HepG2 (cell line): ENCODE results near the gene POLDIP3. TPM values are rescaled to one million over a fixed set of nuclear protein-coding genes. Genes with fewer than 3 reads are reported as not detected.
A peak's percentile ranks its signal among the peaks of the same experiment; 100 is the strongest.

Source experiments
- CHD4 ChIP-seq: fragments of 200-600 bp; sonication (generic); IDR thresholded peaks from 2 replicates; pipeline ENCODE4 v1.7.0; 2017; ENCODE audit warnings: mild to moderate bottlenecking, low read length, borderline replicate concordance
- FOXA1 ChIP-seq, 2 experiments: fragments of 450-650 bp in 1 of 2; sonication (generic) in 1 of 2; formaldehyde crosslinking in 1 of 2; IDR thresholded peaks; 2 replicates each; pipeline versions ENCODE4 v1.4.0 to v1.6.1; 2016 to 2020; ENCODE audit warnings: missing genetic modification reagents in 1 of 2
- GATAD1 ChIP-seq: IDR thresholded peaks from 2 replicates; pipeline ENCODE4 v1.6.1; 2016; ENCODE audit warnings: missing genetic modification reagents, missing compliant biosample characterization
- GTF2F1 ChIP-seq: fragments of 150-350 bp; IDR thresholded peaks from 2 replicates; pipeline ENCODE4 v1.6.1; 2014; ENCODE audit warnings: low read length
- HOXA9 ChIP-seq: sonication (generic); formaldehyde crosslinking; IDR thresholded peaks from 2 replicates; pipeline ENCODE4 v1.8.1; 2022; ENCODE audit warnings: missing genetic modification reagents, mild to moderate bottlenecking, moderate library complexity, borderline replicate concordance
- IRF2 ChIP-seq: IDR thresholded peaks from 2 replicates; pipeline ENCODE4 v1.6.1; 2018; ENCODE audit warnings: missing genetic modification reagents, missing compliant biosample characterization
- MED13 ChIP-seq: sonication (generic); formaldehyde crosslinking; IDR thresholded peaks from 2 replicates; pipeline ENCODE4 v1.5.0; 2020; ENCODE audit warnings: missing genetic modification reagents
- NBN ChIP-seq: fragments of 450-650 bp; conservative IDR thresholded peaks from 2 replicates; pipeline ENCODE4 v1.6.1; 2017
- PHF5A ChIP-seq: IDR thresholded peaks from one replicate; pipeline ENCODE4 v1.6.1; 2018; ENCODE audit warnings: low read depth, missing genetic modification reagents; ENCODE audit not compliant: unreplicated experiment
- RFXANK ChIP-seq: IDR thresholded peaks from 2 replicates; pipeline ENCODE4 v1.6.1; 2016
- ZBTB33 ChIP-seq: sonication (generic); formaldehyde crosslinking; IDR thresholded peaks from 2 replicates; pipeline ENCODE4 v1.4.0; 2020; ENCODE audit warnings: missing genetic modification reagents
- ZNF160 ChIP-seq: sonication (generic); formaldehyde crosslinking; IDR thresholded peaks from 2 replicates; pipeline ENCODE4 v1.8.0; 2022; ENCODE audit warnings: mild to moderate bottlenecking, inconsistent platforms, missing genetic modification reagents
- ZNF296 ChIP-seq: sonication (generic); formaldehyde crosslinking; conservative IDR thresholded peaks from 2 replicates; pipeline ENCODE4 v1.5.0; 2020; ENCODE audit warnings: mild to moderate bottlenecking, missing genetic modification reagents
- ZNF3 ChIP-seq: IDR thresholded peaks from 2 replicates; pipeline ENCODE4 v1.7.0; 2017; ENCODE audit warnings: inconsistent platforms
- ZNF431 ChIP-seq: sonication (generic); formaldehyde crosslinking; IDR thresholded peaks from 2 replicates; pipeline ENCODE4 v1.9.0; 2022; ENCODE audit warnings: missing genetic modification reagents, low read depth, mild to moderate bottlenecking, borderline replicate concordance
- ZNF496 ChIP-seq: sonication (generic); formaldehyde crosslinking; IDR thresholded peaks from 2 replicates; pipeline ENCODE4 v1.8.1; 2023; ENCODE audit warnings: mild to moderate bottlenecking, moderate library complexity, missing genetic modification reagents; ENCODE audit not compliant: insufficient replicate concordance
- ZNF530 ChIP-seq: sonication (generic); formaldehyde crosslinking; IDR thresholded peaks from 2 replicates; pipeline ENCODE4 v1.5.0; 2020; ENCODE audit warnings: low read depth, mild to moderate bottlenecking, missing genetic modification reagents
- ZNF652 ChIP-seq: IDR thresholded peaks from 2 replicates; pipeline ENCODE4 v1.6.1; 2016; ENCODE audit warnings: low read depth, borderline replicate concordance
- ZNF709 ChIP-seq: sonication (generic); formaldehyde crosslinking; IDR thresholded peaks from 2 replicates; pipeline ENCODE4 v1.5.0; 2020; ENCODE audit warnings: mild to moderate bottlenecking, missing genetic modification reagents
- polyA plus RNA-seq, 8 experiments: library from polyadenylated mRNA; depleted of rRNA in 3 of 8; stranded (reverse) in 7 of 8; unstranded in 1 of 8; fragments of >200 nt; fragmentation: Illumina TruSeq in 4 of 8; extraction: Trizol in 4 of 8; gene quantifications; 2 replicates each; pipeline versions ENCODE4 v1.2.1 to v1.2.3, GENCODE V29; 2011 to 2016; ENCODE audit warnings: low read depth in 4 of 8, missing spikeins in 1 of 8, mixed read lengths in 1 of 8; ENCODE audit not compliant: insufficient read depth in 1 of 8
- total RNA-seq, 5 experiments: library from RNA; depleted of rRNA; stranded (reverse); fragments of >200 nt; fragmentation: Illumina TruSeq; extraction: Trizol; gene quantifications; 2 replicates each; pipeline ENCODE4 v1.2.3, GENCODE V29; 2016; ENCODE audit warnings: low read depth in 1 of 5
- TF ChIP-seq, protein P1 (sequence below): sonication (generic); formaldehyde crosslinking; conservative IDR thresholded peaks from 2 replicates; pipeline ENCODE4 v1.4.0; 2020; ENCODE audit warnings: missing genetic modification reagents
- TF ChIP-seq, protein P2 (sequence below), 2 experiments: sonication (generic) in 1 of 2; formaldehyde crosslinking in 1 of 2; IDR thresholded peaks; 2 replicates each; pipeline versions ENCODE4 v1.6.1 to v1.9.0; 2014 to 2022; ENCODE audit warnings: antibody characterized with exemption in 1 of 2, borderline replicate concordance in 1 of 2, inconsistent platforms in 1 of 2, low read depth in 1 of 2, missing genetic modification reagents in 1 of 2

Gene POLDIP3
- total and polyA plus RNA-seq, 2 of the 13 experiments (the other 11 are each of a cell fraction or from before 2014, with no cell fraction given) = 45.8 to 47.4 TPM

GRCh38 chr22:42615092-42615859 is 593 bp upstream of the POLDIP3 start (continued):
- TF ChIP-seq ZBTB33 = peak; percentile 74
- TF ChIP-seq CHD4 = no peak
- TF ChIP-seq ZNF530 (CRISPR knock-in tag) = no peak
- no peak for TF ChIP-seq FOXA1 (IDR thresholded peaks at IDR 0.05)
- TF ChIP-seq FOXA1 (CRISPR knock-in tag; IDR thresholded peaks at IDR 0.05) = peak; percentile 67
- no peak; the same call in none of the 2 replicates for TF ChIP-seq ZNF296 (CRISPR knock-in tag)
- TF ChIP-seq ZNF709 (CRISPR knock-in tag) = 0 out of 2 replicates have a peak, but pooled peaks have one; percentile 14
- TF ChIP-seq ZNF160 = peak; percentile 95
- peak; percentile 79; the same call in 1 of the 2 replicates for TF ChIP-seq ZNF431 (CRISPR knock-in tag)
- peak; percentile 65 for TF ChIP-seq GATAD1
- peak; percentile 72 for TF ChIP-seq ZNF652 (CRISPR knock-in tag)
- no peak for TF ChIP-seq ZNF496 (CRISPR knock-in tag)
- TF ChIP-seq RFXANK = 0 out of 2 replicates have a peak, but pooled peaks have one; percentile 81
- peak; percentile 90 for TF ChIP-seq IRF2 (CRISPR knock-in tag)
- TF ChIP-seq ZNF3 (CRISPR knock-in tag) = peak; percentile 87
- TF ChIP-seq HOXA9 = peak; percentile 98
- TF ChIP-seq, protein P1, sequence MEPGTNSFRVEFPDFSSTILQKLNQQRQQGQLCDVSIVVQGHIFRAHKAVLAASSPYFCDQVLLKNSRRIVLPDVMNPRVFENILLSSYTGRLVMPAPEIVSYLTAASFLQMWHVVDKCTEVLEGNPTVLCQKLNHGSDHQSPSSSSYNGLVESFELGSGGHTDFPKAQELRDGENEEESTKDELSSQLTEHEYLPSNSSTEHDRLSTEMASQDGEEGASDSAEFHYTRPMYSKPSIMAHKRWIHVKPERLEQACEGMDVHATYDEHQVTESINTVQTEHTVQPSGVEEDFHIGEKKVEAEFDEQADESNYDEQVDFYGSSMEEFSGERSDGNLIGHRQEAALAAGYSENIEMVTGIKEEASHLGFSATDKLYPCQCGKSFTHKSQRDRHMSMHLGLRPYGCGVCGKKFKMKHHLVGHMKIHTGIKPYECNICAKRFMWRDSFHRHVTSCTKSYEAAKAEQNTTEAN (CRISPR knock-in tag) = peak; percentile 29
- peak; percentile 97 for TF ChIP-seq PHF5A (CRISPR knock-in tag)
- TF ChIP-seq, protein P2, sequence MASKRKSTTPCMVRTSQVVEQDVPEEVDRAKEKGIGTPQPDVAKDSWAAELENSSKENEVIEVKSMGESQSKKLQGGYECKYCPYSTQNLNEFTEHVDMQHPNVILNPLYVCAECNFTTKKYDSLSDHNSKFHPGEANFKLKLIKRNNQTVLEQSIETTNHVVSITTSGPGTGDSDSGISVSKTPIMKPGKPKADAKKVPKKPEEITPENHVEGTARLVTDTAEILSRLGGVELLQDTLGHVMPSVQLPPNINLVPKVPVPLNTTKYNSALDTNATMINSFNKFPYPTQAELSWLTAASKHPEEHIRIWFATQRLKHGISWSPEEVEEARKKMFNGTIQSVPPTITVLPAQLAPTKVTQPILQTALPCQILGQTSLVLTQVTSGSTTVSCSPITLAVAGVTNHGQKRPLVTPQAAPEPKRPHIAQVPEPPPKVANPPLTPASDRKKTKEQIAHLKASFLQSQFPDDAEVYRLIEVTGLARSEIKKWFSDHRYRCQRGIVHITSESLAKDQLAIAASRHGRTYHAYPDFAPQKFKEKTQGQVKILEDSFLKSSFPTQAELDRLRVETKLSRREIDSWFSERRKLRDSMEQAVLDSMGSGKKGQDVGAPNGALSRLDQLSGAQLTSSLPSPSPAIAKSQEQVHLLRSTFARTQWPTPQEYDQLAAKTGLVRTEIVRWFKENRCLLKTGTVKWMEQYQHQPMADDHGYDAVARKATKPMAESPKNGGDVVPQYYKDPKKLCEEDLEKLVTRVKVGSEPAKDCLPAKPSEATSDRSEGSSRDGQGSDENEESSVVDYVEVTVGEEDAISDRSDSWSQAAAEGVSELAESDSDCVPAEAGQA (IDR thresholded peaks at IDR 0.05; ENCODE audit: low read depth) = no peak
- TF ChIP-seq, protein P2 (CRISPR knock-in tag; IDR thresholded peaks at IDR 0.05; ENCODE audit: borderline replicate concordance) = no peak
- peak; percentile 99 for TF ChIP-seq GTF2F1
- peak; percentile 92; the same call in 1 of the 2 replicates for TF ChIP-seq MED13 (CRISPR knock-in tag)
- TF ChIP-seq NBN = no peak
